ENCODE results near the gene SOX15.
"Not testable (repeated sequence)": the region's sequence is repeated elsewhere in the genome, so short reads cannot be mapped to it uniquely, and the experiment has no call there.

Gene SOX15

GRCh38 chr17:7611635-7612293 lies 21.9 kb upstream of the SOX15 start:
- H3K27me3 ChIP-seq (ENCODE audit: control insufficient read depth in 1 of 2, insufficient read depth in 2 of 2, low read length in 2 of 2): no peaks in the 10 kb centered on the region
- no peak overlapping the region for H3K27ac ChIP-seq (ENCODE audit: low read depth, low read length)
- H3K4me1 ChIP-seq (ENCODE audit: control insufficient read depth in 1 of 2, insufficient read depth in 2 of 2, low read length in 2 of 2): peaks cover 18 to 24% of the 10 kb centered on the region in 2 donors
- H3K9ac ChIP-seq (ENCODE audit: low read depth in 1 of 2, low read length in 2 of 2): no peak overlapping the region
- H3K4me3 ChIP-seq (ENCODE audit: low read depth in 1 of 2, low read length in 2 of 2): no peak overlapping the region
- H3K9me3 ChIP-seq (ENCODE audit: control insufficient read depth in 1 of 2, low read length in 2 of 2): no peaks in the 10 kb centered on the region
- peaks cover 0 to 11% of the 10 kb centered on the region in 2 donors for H3K36me3 ChIP-seq (ENCODE audit: control insufficient read depth in 1 of 2, insufficient read depth in 2 of 2, low read length in 2 of 2)

GRCh38 chr17:7610641-7611040 lies 20.7 kb upstream of the SOX15 start:
- H3K27ac ChIP-seq (ENCODE audit: low read depth, low read length): no peak overlapping the region
- peaks cover 18 to 24% of the 10 kb centered on the region in 2 donors for H3K4me1 ChIP-seq (ENCODE audit: control insufficient read depth in 1 of 2, insufficient read depth in 2 of 2, low read length in 2 of 2)
- no peaks in the 10 kb centered on the region for H3K27me3 ChIP-seq (ENCODE audit: control insufficient read depth in 1 of 2, insufficient read depth in 2 of 2, low read length in 2 of 2)
- no peak overlapping the region for H3K9ac ChIP-seq (ENCODE audit: low read depth in 1 of 2, low read length in 2 of 2)
- H3K4me3 ChIP-seq (ENCODE audit: low read depth in 1 of 2, low read length in 2 of 2): no peak overlapping the region
- H3K36me3 ChIP-seq (ENCODE audit: control insufficient read depth in 1 of 2, insufficient read depth in 2 of 2, low read length in 2 of 2): peaks cover 0 to 18% of the 10 kb centered on the region in 2 donors
- H3K9me3 ChIP-seq (ENCODE audit: control insufficient read depth in 1 of 2, low read length in 2 of 2): no peaks in the 10 kb centered on the region

GRCh38 chr17:7606280-7606679 lies 16.4 kb upstream of the SOX15 start:
- Histone ChIP-seq H3K4me3 (ENCODE audit: low read depth in 1 of 2, low read length in 2 of 2) (no peak overlapping the region), H3K4me1 (ENCODE audit: control insufficient read depth in 1 of 2, insufficient read depth in 2 of 2, low read length in 2 of 2) (no peaks in the 10 kb centered on the region), H3K36me3 (ENCODE audit: control insufficient read depth in 1 of 2, insufficient read depth in 2 of 2, low read length in 2 of 2) (peaks cover 16 to 51% of the 10 kb centered on the region in 2 donors), H3K27ac (ENCODE audit: low read depth, low read length) (no peak overlapping the region), H3K9me3 (ENCODE audit: control insufficient read depth in 1 of 2, low read length in 2 of 2) (no peaks in the 10 kb centered on the region), H3K27me3 (ENCODE audit: control insufficient read depth in 1 of 2, insufficient read depth in 2 of 2, low read length in 2 of 2) (no peaks in the 10 kb centered on the region), H3K9ac (ENCODE audit: low read depth in 1 of 2, low read length in 2 of 2) (no peak overlapping the region)

- not testable (repeated sequence) for H3K27ac ChIP-seq (ENCODE audit: low read depth, low read length); H3K27me3 ChIP-seq (ENCODE audit: control insufficient read depth in 1 of 2, insufficient read depth in 2 of 2, low read length in 2 of 2); H3K9me3 ChIP-seq (ENCODE audit: control insufficient read depth in 1 of 2, low read length in 2 of 2); H3K9ac ChIP-seq (ENCODE audit: low read depth in 1 of 2, low read length in 2 of 2); H3K4me1 ChIP-seq (ENCODE audit: control insufficient read depth in 1 of 2, insufficient read depth in 2 of 2, low read length in 2 of 2); H3K4me3 ChIP-seq (ENCODE audit: low read depth in 1 of 2, low read length in 2 of 2)
- peaks cover 39 to 77% of the 10 kb centered on the region in 2 donors for H3K36me3 ChIP-seq (ENCODE audit: control insufficient read depth in 1 of 2, insufficient read depth in 2 of 2, low read length in 2 of 2)
Measured at GRCh38 chr17:7597561-7597960, 7.7 kb upstream of the SOX15 start.

GRCh38 chr17:7593296-7593695 lies 3.4 kb upstream of the SOX15 start:
- no peak overlapping the region for H3K4me3 ChIP-seq (ENCODE audit: low read depth in 1 of 2, low read length in 2 of 2)
- H3K36me3 ChIP-seq (ENCODE audit: control insufficient read depth in 1 of 2, insufficient read depth in 2 of 2, low read length in 2 of 2): peaks cover 41 to 68% of the 10 kb centered on the region in 2 donors
- H3K4me1 ChIP-seq (ENCODE audit: control insufficient read depth in 1 of 2, insufficient read depth in 2 of 2, low read length in 2 of 2): peaks cover 4 to 5% of the 10 kb centered on the region in 2 donors
- no peak overlapping the region for H3K9ac ChIP-seq (ENCODE audit: low read depth in 1 of 2, low read length in 2 of 2)
- no peaks in the 10 kb centered on the region for H3K9me3 ChIP-seq (ENCODE audit: control insufficient read depth in 1 of 2, low read length in 2 of 2)
- no peaks in the 10 kb centered on the region for H3K27me3 ChIP-seq (ENCODE audit: control insufficient read depth in 1 of 2, insufficient read depth in 2 of 2, low read length in 2 of 2)
- no peak overlapping the region for H3K27ac ChIP-seq (ENCODE audit: low read depth, low read length)

GRCh38 chr17:7592422-7593021 lies 2.6 kb upstream of the SOX15 start:
- H3K27ac ChIP-seq (ENCODE audit: low read depth, low read length): no peak overlapping the region
- no peaks in the 10 kb centered on the region for H3K9me3 ChIP-seq (ENCODE audit: control insufficient read depth in 1 of 2, low read length in 2 of 2)
- H3K4me3 ChIP-seq (ENCODE audit: low read depth in 1 of 2, low read length in 2 of 2): no peak overlapping the region
- peaks cover 45 to 76% of the 10 kb centered on the region in 2 donors for H3K36me3 ChIP-seq (ENCODE audit: control insufficient read depth in 1 of 2, insufficient read depth in 2 of 2, low read length in 2 of 2)
- H3K9ac ChIP-seq (ENCODE audit: low read depth in 1 of 2, low read length in 2 of 2): no peak overlapping the region
- H3K27me3 ChIP-seq (ENCODE audit: control insufficient read depth in 1 of 2, insufficient read depth in 2 of 2, low read length in 2 of 2): no peaks in the 10 kb centered on the region
- peaks cover 4 to 5% of the 10 kb centered on the region in 2 donors for H3K4me1 ChIP-seq (ENCODE audit: control insufficient read depth in 1 of 2, insufficient read depth in 2 of 2, low read length in 2 of 2)

GRCh38 chr17:7591596-7591995 lies 1.7 kb upstream of the SOX15 start:
- peaks cover 0 to 8% of the 10 kb centered on the region in 2 donors for H3K4me1 ChIP-seq (ENCODE audit: control insufficient read depth in 1 of 2, insufficient read depth in 2 of 2, low read length in 2 of 2)
- no peak overlapping the region for H3K9ac ChIP-seq (ENCODE audit: low read depth in 1 of 2, low read length in 2 of 2)
- no peaks in the 10 kb centered on the region for H3K9me3 ChIP-seq (ENCODE audit: control insufficient read depth in 1 of 2, low read length in 2 of 2)
- no peaks in the 10 kb centered on the region for H3K27me3 ChIP-seq (ENCODE audit: control insufficient read depth in 1 of 2, insufficient read depth in 2 of 2, low read length in 2 of 2)
- H3K27ac ChIP-seq (ENCODE audit: low read depth, low read length): no peak overlapping the region
- H3K4me3 ChIP-seq (ENCODE audit: low read depth in 1 of 2, low read length in 2 of 2): no peak overlapping the region
- H3K36me3 ChIP-seq (ENCODE audit: control insufficient read depth in 1 of 2, insufficient read depth in 2 of 2, low read length in 2 of 2): peaks cover 45 to 83% of the 10 kb centered on the region in 2 donors

- peaks cover 45 to 78% of the 10 kb centered on the region in 2 donors for H3K36me3 ChIP-seq (ENCODE audit: control insufficient read depth in 1 of 2, insufficient read depth in 2 of 2, low read length in 2 of 2)
- no peak overlapping the region for H3K27ac ChIP-seq (ENCODE audit: low read depth, low read length)
- no peaks in the 10 kb centered on the region for H3K9me3 ChIP-seq (ENCODE audit: control insufficient read depth in 1 of 2, low read length in 2 of 2)
- peaks cover 0 to 12% of the 10 kb centered on the region in 2 donors for H3K4me1 ChIP-seq (ENCODE audit: control insufficient read depth in 1 of 2, insufficient read depth in 2 of 2, low read length in 2 of 2)
- no peaks in the 10 kb centered on the region for H3K27me3 ChIP-seq (ENCODE audit: control insufficient read depth in 1 of 2, insufficient read depth in 2 of 2, low read length in 2 of 2)
- H3K9ac ChIP-seq (ENCODE audit: low read depth in 1 of 2, low read length in 2 of 2): no peak overlapping the region
- no peak overlapping the region for H3K4me3 ChIP-seq (ENCODE audit: low read depth in 1 of 2, low read length in 2 of 2)
Measured at GRCh38 chr17:7590743-7591142, 849 bp upstream of the SOX15 start.

GRCh38 chr17:7589204-7589868 lies 558 bp downstream of the SOX15 start:
- peaks cover 11 to 12% of the 10 kb centered on the region in 2 donors for H3K4me1 ChIP-seq (ENCODE audit: control insufficient read depth in 1 of 2, insufficient read depth in 2 of 2, low read length in 2 of 2)
- no peak overlapping the region for H3K27ac ChIP-seq (ENCODE audit: low read depth, low read length)
- H3K27me3 ChIP-seq (ENCODE audit: control insufficient read depth in 1 of 2, insufficient read depth in 2 of 2, low read length in 2 of 2): no peaks in the 10 kb centered on the region
- H3K9ac ChIP-seq (ENCODE audit: low read depth in 1 of 2, low read length in 2 of 2): no peak overlapping the region
- H3K36me3 ChIP-seq (ENCODE audit: control insufficient read depth in 1 of 2, insufficient read depth in 2 of 2, low read length in 2 of 2): peaks cover 36 to 63% of the 10 kb centered on the region in 2 donors
- no peaks in the 10 kb centered on the region for H3K9me3 ChIP-seq (ENCODE audit: control insufficient read depth in 1 of 2, low read length in 2 of 2)
- peak overlapping the region; percentile 17 to 22 for H3K4me3 ChIP-seq (ENCODE audit: low read depth in 1 of 2, low read length in 2 of 2)

GRCh38 chr17:7588553-7589203 lies 1.2 kb downstream of the SOX15 start:
- Histone ChIP-seq H3K4me3 (ENCODE audit: low read depth in 1 of 2, low read length in 2 of 2) (peak overlapping the region; percentile 17 to 22), H3K27ac (ENCODE audit: low read depth, low read length) (no peak overlapping the region), H3K36me3 (ENCODE audit: control insufficient read depth in 1 of 2, insufficient read depth in 2 of 2, low read length in 2 of 2) (peaks cover 29 to 58% of the 10 kb centered on the region in 2 donors), H3K27me3 (ENCODE audit: control insufficient read depth in 1 of 2, insufficient read depth in 2 of 2, low read length in 2 of 2) (no peaks in the 10 kb centered on the region), H3K9me3 (ENCODE audit: control insufficient read depth in 1 of 2, low read length in 2 of 2) (no peaks in the 10 kb centered on the region), H3K9ac (ENCODE audit: low read depth in 1 of 2, low read length in 2 of 2) (no peak overlapping the region), H3K4me1 (ENCODE audit: control insufficient read depth in 1 of 2, insufficient read depth in 2 of 2, low read length in 2 of 2) (peaks cover 12 to 14% of the 10 kb centered on the region in 2 donors)

All from duodenal mucosa (tissue), 2 donors.